ENCODE data around the gene SUPT20HL1. TPM values are rescaled to one million over a fixed set of nuclear protein-coding genes. Genes with fewer than 3 reads are reported as not detected.

The SUPT20HL1 gene
- total RNA-seq, 4 donors from 2014 or later = not detected

DNA sequence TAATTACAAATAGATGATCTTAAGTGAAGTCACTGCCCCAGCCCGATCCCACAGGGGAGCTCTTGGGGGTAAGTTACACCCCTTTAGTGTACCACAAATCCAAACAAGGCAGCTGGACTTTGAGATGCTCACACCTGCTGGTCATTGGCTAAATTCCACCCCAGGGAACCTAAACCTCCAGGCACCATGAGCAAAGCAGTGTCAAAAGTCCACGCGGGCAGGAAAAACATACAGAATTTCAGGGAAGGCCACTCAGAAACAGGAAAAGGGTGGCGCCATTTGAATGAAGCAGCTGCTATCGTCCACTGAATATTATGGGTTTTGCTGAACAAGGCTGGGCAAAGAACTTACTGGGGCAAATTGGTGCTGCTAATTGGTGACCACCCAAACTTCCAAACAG lies 30.9 kb downstream of the SUPT20HL1 start:
- H3K36me3 ChIP-seq = no peaks in the 10 kb centered on the region
- TF ChIP-seq POLR2AphosphoS5 (IDR thresholded peaks at IDR 0.05) (no peak), POLR2A (IDR thresholded peaks at IDR 0.05; ENCODE audit: low read depth) (no peak), EP300 (IDR thresholded peaks at IDR 0.05) (no peak)
- TF ChIP-seq, protein P1, sequence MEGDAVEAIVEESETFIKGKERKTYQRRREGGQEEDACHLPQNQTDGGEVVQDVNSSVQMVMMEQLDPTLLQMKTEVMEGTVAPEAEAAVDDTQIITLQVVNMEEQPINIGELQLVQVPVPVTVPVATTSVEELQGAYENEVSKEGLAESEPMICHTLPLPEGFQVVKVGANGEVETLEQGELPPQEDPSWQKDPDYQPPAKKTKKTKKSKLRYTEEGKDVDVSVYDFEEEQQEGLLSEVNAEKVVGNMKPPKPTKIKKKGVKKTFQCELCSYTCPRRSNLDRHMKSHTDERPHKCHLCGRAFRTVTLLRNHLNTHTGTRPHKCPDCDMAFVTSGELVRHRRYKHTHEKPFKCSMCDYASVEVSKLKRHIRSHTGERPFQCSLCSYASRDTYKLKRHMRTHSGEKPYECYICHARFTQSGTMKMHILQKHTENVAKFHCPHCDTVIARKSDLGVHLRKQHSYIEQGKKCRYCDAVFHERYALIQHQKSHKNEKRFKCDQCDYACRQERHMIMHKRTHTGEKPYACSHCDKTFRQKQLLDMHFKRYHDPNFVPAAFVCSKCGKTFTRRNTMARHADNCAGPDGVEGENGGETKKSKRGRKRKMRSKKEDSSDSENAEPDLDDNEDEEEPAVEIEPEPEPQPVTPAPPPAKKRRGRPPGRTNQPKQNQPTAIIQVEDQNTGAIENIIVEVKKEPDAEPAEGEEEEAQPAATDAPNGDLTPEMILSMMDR (IDR thresholded peaks at IDR 0.05) = no peak
- H3K27ac ChIP-seq (replicated peaks in 1 of 4) = no peak overlapping the region
- 80% methylated on average over 5 of the region's 5 CpGs for WGBS
- DNase-seq (ENCODE audit: extremely low spot score) = no peak
- H3K27me3 ChIP-seq = no peaks in the 10 kb centered on the region
- H3K4me3 ChIP-seq = no peak overlapping the region
- peaks cover 0 to 5% (median 5%) of the 10 kb centered on the region in 4 donors for H3K4me1 ChIP-seq
- intact Hi-C loops (cut with DNase I) = loop anchor here (5.0 kb wide), 1 partner anchor 129 kb away; no protein-coding TSS in a partner anchor
- H3K9me3 ChIP-seq = no peaks in the 10 kb centered on the region

DNA sequence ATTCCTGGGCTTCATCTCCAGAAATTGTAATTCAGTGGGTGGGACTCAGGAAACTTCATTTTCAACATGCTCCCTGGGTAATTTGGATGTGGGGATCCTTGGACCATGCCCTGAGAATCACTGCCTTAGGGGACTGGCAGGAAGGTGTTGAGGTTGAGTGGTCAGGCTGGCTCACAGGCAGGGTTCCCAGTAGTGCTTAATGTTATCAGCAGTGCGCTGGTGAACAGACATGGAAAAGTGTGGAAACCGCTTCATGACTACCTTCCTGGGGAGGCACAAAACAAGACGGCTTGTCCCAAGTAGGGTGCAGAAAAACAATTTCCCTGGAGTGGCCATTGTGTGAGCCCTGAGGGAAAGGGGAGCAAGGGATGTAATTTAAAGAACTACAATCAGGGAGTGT lies 31.4 kb downstream of the SUPT20HL1 start:
- H3K27me3 ChIP-seq = no peaks in the 10 kb centered on the region
- DNase-seq (ENCODE audit: extremely low spot score) = no peak
- TF ChIP-seq POLR2A (IDR thresholded peaks at IDR 0.05; ENCODE audit: low read depth) (no peak), EP300 (IDR thresholded peaks at IDR 0.05) (no peak)
- TF ChIP-seq, protein P1 (IDR thresholded peaks at IDR 0.05) = no peak
- no peak overlapping the region for H3K4me3 ChIP-seq
- no peaks in the 10 kb centered on the region for H3K36me3 ChIP-seq
- intact Hi-C loops (cut with DNase I) = loop anchor here (5.0 kb wide), 1 partner anchor 130 kb away; no protein-coding TSS in a partner anchor
- H3K9me3 ChIP-seq = no peaks in the 10 kb centered on the region
- no peak overlapping the region for H3K27ac ChIP-seq (replicated peaks in 1 of 4)
- 48% methylated on average over 3 of the region's 3 CpGs for WGBS
- H3K4me1 ChIP-seq = peaks cover 0 to 10% (median 9%) of the 10 kb centered on the region in 4 donors

DNA sequence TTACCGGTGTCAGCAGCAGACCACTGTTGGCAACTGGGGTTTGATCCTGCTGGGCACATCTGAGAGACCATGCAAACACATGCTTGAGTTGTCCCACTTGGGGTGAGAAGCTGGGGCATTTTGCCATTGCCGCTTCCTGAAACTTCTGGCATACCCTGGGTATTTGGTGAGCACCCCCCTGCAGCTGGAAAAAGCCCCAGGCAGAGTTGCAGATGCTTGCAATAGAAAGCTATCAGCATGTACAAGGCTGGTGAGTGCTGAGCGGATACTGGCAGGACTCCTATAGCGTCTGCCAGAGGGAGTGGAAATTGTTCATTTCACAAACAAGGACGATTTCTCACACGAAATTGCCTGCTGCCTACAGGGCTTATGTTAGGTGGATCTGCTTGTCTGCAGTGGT lies 32.3 kb downstream of the SUPT20HL1 start:
- intact Hi-C loops (cut with DNase I) = loop anchor here (5.0 kb wide), 1 partner anchor 130 kb away; no protein-coding TSS in a partner anchor
- TF ChIP-seq POLR2AphosphoS5 (IDR thresholded peaks at IDR 0.05) (no peak), POLR2A (IDR thresholded peaks at IDR 0.05; ENCODE audit: low read depth) (no peak), EP300 (IDR thresholded peaks at IDR 0.05) (no peak)
- TF ChIP-seq, protein P1 (IDR thresholded peaks at IDR 0.05) = no peak
- Histone ChIP-seq H3K9me3 (no peaks in the 10 kb centered on the region), H3K36me3 (no peaks in the 10 kb centered on the region), H3K27ac (replicated peaks in 1 of 4) (no peak overlapping the region), H3K4me3 (no peak overlapping the region), H3K4me1 (peaks cover 0 to 19% (median 14%) of the 10 kb centered on the region in 4 donors), H3K27me3 (no peaks in the 10 kb centered on the region)
- no peak for DNase-seq (ENCODE audit: extremely low spot score)
- 49% methylated on average over 6 of the region's 6 CpGs for WGBS

DNA sequence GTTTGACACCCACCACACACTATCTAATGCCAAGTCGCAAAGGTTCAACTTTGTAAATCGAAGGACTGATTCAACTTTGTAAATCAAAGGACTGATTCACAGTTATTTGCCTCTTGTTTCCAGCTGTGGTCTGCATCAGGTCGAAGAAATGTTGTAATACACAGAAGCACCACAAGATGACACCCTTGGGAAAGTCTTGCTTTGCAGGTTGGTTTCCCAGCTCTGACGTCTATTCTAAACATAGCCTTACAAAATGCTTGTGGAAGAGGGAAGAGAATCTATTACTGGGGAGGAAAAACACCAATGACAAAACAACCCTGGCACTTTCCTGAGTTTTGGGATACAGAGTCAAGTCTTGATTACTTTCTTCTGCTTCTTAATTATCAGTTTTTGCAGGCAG lies 35.3 kb downstream of the SUPT20HL1 start:
- Histone ChIP-seq H3K9me3 (no peaks in the 10 kb centered on the region), H3K36me3 (no peaks in the 10 kb centered on the region), H3K4me1 (peaks cover 0 to 20% (median 17%) of the 10 kb centered on the region in 4 donors), H3K27me3 (no peaks in the 10 kb centered on the region), H3K4me3 (no peak overlapping the region), H3K27ac (replicated peaks in 1 of 4) (peak overlapping the region; percentile 65 to 80 (median 70))
- 12% methylated on average over 4 of the region's 4 CpGs for WGBS
- TF ChIP-seq EP300 (IDR thresholded peaks at IDR 0.05) (no peak), POLR2AphosphoS5 (IDR thresholded peaks at IDR 0.05) (peak; percentile 17 to 26), POLR2A (IDR thresholded peaks at IDR 0.05; ENCODE audit: low read depth) (no peak)
- TF ChIP-seq, protein P1 (IDR thresholded peaks at IDR 0.05) = peak; percentile 68 to 86 (median 74)
- intact Hi-C loops (cut with DNase I) = loop anchor here (2.0 kb wide), 1 partner anchor 103 kb away; no protein-coding TSS in a partner anchor
- no peak for DNase-seq (ENCODE audit: extremely low spot score)
